HepG2 (cell line): ENCODE results near the gene ANAPC1. TPM values are rescaled to one million over a fixed set of nuclear protein-coding genes. Genes with fewer than 3 reads are reported as not detected.

ENCODE experiments used
- ARID5B ChIP-seq: IDR thresholded peaks from 2 replicates; pipeline ENCODE4 v1.4.0; 2020; ENCODE audit warnings: mild to moderate bottlenecking, missing genetic modification reagents
- CBX1 ChIP-seq: IDR thresholded peaks from one replicate; pipeline ENCODE4 v1.6.1; 2016; ENCODE audit warnings: antibody characterized with exemption, low read depth
- GABPB1 ChIP-seq: IDR thresholded peaks from 2 replicates; pipeline ENCODE4 v1.6.1; 2016; ENCODE audit warnings: mild to moderate bottlenecking, missing genetic modification reagents, moderate library complexity, missing compliant biosample characterization
- MLXIP ChIP-seq: sonication (generic); formaldehyde crosslinking; IDR thresholded peaks from 2 replicates; pipeline ENCODE4 v1.9.0; 2021; ENCODE audit warnings: missing genetic modification reagents, borderline replicate concordance
- RERE ChIP-seq: IDR thresholded peaks from 2 replicates; pipeline ENCODE4 v1.6.1; 2016; ENCODE audit warnings: low read depth, missing genetic modification reagents, missing compliant biosample characterization
- TEAD3 ChIP-seq: optimal IDR thresholded peaks from 2 replicates; pipeline ENCODE3; 2016; ENCODE audit warnings: borderline replicate concordance
- ZBTB3 ChIP-seq: sonication (generic); formaldehyde crosslinking; IDR thresholded peaks from 2 replicates; pipeline ENCODE4 v1.4.0; 2020; ENCODE audit warnings: low read depth, mild to moderate bottlenecking, moderate library complexity, missing genetic modification reagents, borderline replicate concordance
- ZBTB39 ChIP-seq: sonication (generic); formaldehyde crosslinking; IDR thresholded peaks from 2 replicates; pipeline ENCODE4 v1.5.0; 2020; ENCODE audit warnings: missing genetic modification reagents
- ZMYM2 ChIP-seq: sonication (generic); formaldehyde crosslinking; IDR thresholded peaks from 2 replicates; pipeline ENCODE4 v1.8.0; 2022; ENCODE audit warnings: mild to moderate bottlenecking, missing genetic modification reagents
- ZNF614 ChIP-seq: IDR thresholded peaks from 2 replicates; pipeline ENCODE4 v1.6.1; 2018; ENCODE audit warnings: missing biosample characterization, missing genetic modification reagents, inconsistent platforms, borderline replicate concordance
- ZNF878 ChIP-seq: sonication (generic); formaldehyde crosslinking; IDR thresholded peaks from 2 replicates; pipeline ENCODE4 v1.8.1; 2023; ENCODE audit warnings: mild to moderate bottlenecking, missing genetic modification reagents, moderate library complexity
- ZSCAN20 ChIP-seq: sonication (generic); formaldehyde crosslinking; IDR thresholded peaks from 2 replicates; pipeline ENCODE4 v1.4.0; 2020; ENCODE audit warnings: missing genetic modification reagents, mild to moderate bottlenecking, borderline replicate concordance
- polyA plus RNA-seq, 8 experiments: library from polyadenylated mRNA; depleted of rRNA in 3 of 8; stranded (reverse) in 7 of 8; unstranded in 1 of 8; fragments of >200 nt; fragmentation: Illumina TruSeq in 4 of 8; extraction: Trizol in 4 of 8; gene quantifications; 2 replicates each; pipeline versions ENCODE4 v1.2.1 to v1.2.3, GENCODE V29; 2011 to 2016; ENCODE audit warnings: low read depth in 4 of 8, missing spikeins in 1 of 8, mixed read lengths in 1 of 8; ENCODE audit not compliant: insufficient read depth in 1 of 8
- total RNA-seq, 5 experiments: library from RNA; depleted of rRNA; stranded (reverse); fragments of >200 nt; fragmentation: Illumina TruSeq; extraction: Trizol; gene quantifications; 2 replicates each; pipeline ENCODE4 v1.2.3, GENCODE V29; 2016; ENCODE audit warnings: low read depth in 1 of 5

Gene ANAPC1
- total and polyA plus RNA-seq, 2 of the 13 experiments (the other 11 are each of a cell fraction or from before 2014, with no cell fraction given), result 50.0 to 89.7 TPM

GRCh38 chr2:111898703-111899514, 14.9 kb upstream of the ANAPC1 start (continued):
- TF ChIP-seq ARID5B (CRISPR knock-in tag) (peak; percentile 25; the same call in 1 of the 2 replicates), MLXIP (CRISPR knock-in tag) (no peak), ZBTB3 (CRISPR knock-in tag) (0 out of 2 replicates have a peak, but pooled peaks have one; percentile 4), ZNF878 (CRISPR knock-in tag) (peak; percentile 43; the same call in 1 of the 2 replicates), ZNF614 (CRISPR knock-in tag) (0 out of 2 replicates have a peak, but pooled peaks have one; percentile 11), ZBTB39 (CRISPR knock-in tag) (peak; percentile 79; the same call in 1 of the 2 replicates), TEAD3 (CRISPR knock-in tag) (peak; percentile 27), CBX1 (no peak), ZMYM2 (CRISPR knock-in tag) (peak; percentile 50; the same call in 1 of the 2 replicates), RERE (CRISPR knock-in tag) (0 out of 2 replicates have a peak, but pooled peaks have one; percentile 52), ZSCAN20 (CRISPR knock-in tag) (peak; percentile 63; the same call in 1 of the 2 replicates), GABPB1 (CRISPR knock-in tag) (peak; percentile 40; the same call in 1 of the 2 replicates)
